Mucosa of rectum (tissue), 2 donors: ENCODE data around the gene SPATA17.

ENCODE experiments used
- H3K27ac ChIP-seq, 2 donors: one replicate each; pipeline ENCODE4 v1.7.0; 2013; ENCODE audit warnings: inconsistent platforms in 2 of 2, low read depth in 2 of 2, low read length in 2 of 2
- H3K27me3 ChIP-seq, 2 donors: one replicate each; pipeline ENCODE4 v1.7.0; 2013; ENCODE audit warnings: low read length in 2 of 2; ENCODE audit not compliant: control insufficient read depth in 2 of 2, insufficient read depth in 2 of 2
- H3K36me3 ChIP-seq, 2 donors: one replicate each; pipeline ENCODE4 v1.7.0; 2013; ENCODE audit warnings: low read length in 2 of 2; ENCODE audit not compliant: control insufficient read depth in 2 of 2, insufficient read depth in 2 of 2
- H3K4me1 ChIP-seq, 2 donors: one replicate each; pipeline ENCODE4 v1.7.0; 2013; ENCODE audit warnings: low read length in 2 of 2, mild to moderate bottlenecking in 1 of 2; ENCODE audit not compliant: control insufficient read depth in 2 of 2, insufficient read depth in 2 of 2
- H3K4me3 ChIP-seq, 2 donors: one replicate each; pipeline ENCODE4 v1.7.0; 2013; ENCODE audit warnings: low read length in 2 of 2
- H3K9ac ChIP-seq, 2 donors: one replicate each; pipeline ENCODE4 v1.7.0; 2013; ENCODE audit warnings: low read length in 2 of 2, low read depth in 1 of 2, mild to moderate bottlenecking in 1 of 2
- H3K9me3 ChIP-seq, 2 donors: one replicate each; pipeline ENCODE4 v1.7.0; 2013; ENCODE audit warnings: low read length in 2 of 2; ENCODE audit not compliant: control insufficient read depth in 2 of 2
- donor health status: healthy.
- donor health status: Normal muscosa, but diverticular disease.

The SPATA17 gene

GRCh38 chr1:217896490-217896889, 265.3 kb downstream of the SPATA17 start:
- no peaks in the 10 kb centered on the region for H3K4me1 ChIP-seq
- no peak overlapping the region for H3K27ac ChIP-seq
- no peak overlapping the region for H3K4me3 ChIP-seq
- H3K9me3 ChIP-seq = no peaks in the 10 kb centered on the region
- no peak overlapping the region for H3K9ac ChIP-seq
- no peaks in the 10 kb centered on the region for H3K36me3 ChIP-seq
- no peaks in the 10 kb centered on the region for H3K27me3 ChIP-seq

GRCh38 chr1:217897100-217897499, 266.0 kb downstream of the SPATA17 start:
- Histone ChIP-seq H3K27me3 (no peaks in the 10 kb centered on the region), H3K9me3 (no peaks in the 10 kb centered on the region), H3K36me3 (no peaks in the 10 kb centered on the region), H3K4me1 (no peaks in the 10 kb centered on the region), H3K9ac (no peak overlapping the region), H3K27ac (no peak overlapping the region), H3K4me3 (no peak overlapping the region)

- Histone ChIP-seq H3K27me3 (no peaks in the 10 kb centered on the region), H3K9me3 (no peaks in the 10 kb centered on the region)
Observed at GRCh38 chr1:217899614-217900013, 268.5 kb downstream of the SPATA17 start.

GRCh38 chr1:217907504-217907903, 276.4 kb downstream of the SPATA17 start:
- no peaks in the 10 kb centered on the region for H3K4me1 ChIP-seq
- H3K9ac ChIP-seq = no peak overlapping the region
- no peaks in the 10 kb centered on the region for H3K36me3 ChIP-seq
- H3K27ac ChIP-seq = no peak overlapping the region
- no peaks in the 10 kb centered on the region for H3K27me3 ChIP-seq
- no peak overlapping the region for H3K4me3 ChIP-seq
- H3K9me3 ChIP-seq = no peaks in the 10 kb centered on the region

More at GRCh38 chr1:217899614-217900013, 268.5 kb downstream of the SPATA17 start:
- no peaks in the 10 kb centered on the region for H3K36me3 ChIP-seq
- H3K4me3 ChIP-seq = no peak overlapping the region
- H3K4me1 ChIP-seq = no peaks in the 10 kb centered on the region
- no peak overlapping the region for H3K27ac ChIP-seq
- H3K9ac ChIP-seq = no peak overlapping the region

- no peaks in the 10 kb centered on the region for H3K9me3 ChIP-seq
- H3K27me3 ChIP-seq = no peaks in the 10 kb centered on the region
- no peak overlapping the region for H3K9ac ChIP-seq
- no peaks in the 10 kb centered on the region for H3K36me3 ChIP-seq
- no peaks in the 10 kb centered on the region for H3K4me1 ChIP-seq
- H3K4me3 ChIP-seq = no peak overlapping the region
- H3K27ac ChIP-seq = no peak overlapping the region
Observed at GRCh38 chr1:217910203-217910602, 279.1 kb downstream of the SPATA17 start.

- Histone ChIP-seq H3K27me3 (no peaks in the 10 kb centered on the region), H3K4me3 (no peak overlapping the region), H3K36me3 (no peaks in the 10 kb centered on the region), H3K9me3 (no peaks in the 10 kb centered on the region), H3K27ac (no peak overlapping the region), H3K9ac (no peak overlapping the region), H3K4me1 (no peaks in the 10 kb centered on the region)
Observed at GRCh38 chr1:217910791-217911320, 279.7 kb downstream of the SPATA17 start.

- no peaks in the 10 kb centered on the region for H3K36me3 ChIP-seq
- H3K27ac ChIP-seq = no peak overlapping the region
- no peaks in the 10 kb centered on the region for H3K9me3 ChIP-seq
- H3K9ac ChIP-seq = no peak overlapping the region
- no peaks in the 10 kb centered on the region for H3K4me1 ChIP-seq
- H3K4me3 ChIP-seq = no peak overlapping the region
- no peaks in the 10 kb centered on the region for H3K27me3 ChIP-seq
Observed at GRCh38 chr1:217911908-217912307, 280.8 kb downstream of the SPATA17 start.

GRCh38 chr1:217917281-217917887, 286.2 kb downstream of the SPATA17 start:
- Histone ChIP-seq H3K9ac (no peak overlapping the region), H3K27ac (no peak overlapping the region), H3K36me3 (no peaks in the 10 kb centered on the region), H3K4me3 (no peak overlapping the region), H3K9me3 (no peaks in the 10 kb centered on the region), H3K27me3 (no peaks in the 10 kb centered on the region), H3K4me1 (no peaks in the 10 kb centered on the region)

GRCh38 chr1:217919683-217920388, 288.7 kb downstream of the SPATA17 start:
- Histone ChIP-seq H3K4me3 (no peak overlapping the region), H3K4me1 (no peaks in the 10 kb centered on the region), H3K9ac (no peak overlapping the region), H3K36me3 (no peaks in the 10 kb centered on the region), H3K27me3 (no peaks in the 10 kb centered on the region), H3K27ac (no peak overlapping the region), H3K9me3 (no peaks in the 10 kb centered on the region)
